Activated CD4-positive, alpha-beta memory T cell treated with anti-CD3 and anti-CD28 coated beads for 36 hours (primary cell): ENCODE measurements around the gene PLEKHA7. TPM values are rescaled to one million over a fixed set of nuclear protein-coding genes. Genes with fewer than 3 reads are reported as not detected.

Experiments used
- CTCF ChIA-PET: fragments of 350-600 bp; sonication (Branson Sonifier 250); formaldehyde crosslinking; loops from one replicate; lab custom pipeline; 2021; ENCODE audit warnings: antibody characterized with exemption, inconsistent platforms; lab: Charles Lee
- POLR2A ChIA-PET: fragments of 350-600 bp; sonication (Branson Sonifier 250); formaldehyde crosslinking; loops from one replicate; lab custom pipeline; 2021; ENCODE audit warnings: antibody characterized with exemption; lab: Charles Lee
- DNase-seq: peaks from one replicate; pipeline ENCODE4 v3.0.0-alpha.2; 2020
- H3K27ac Mint-ChIP-seq: one replicate; pipeline ENCODE4 v1.8.0; 2021; ENCODE audit warnings: mixed read lengths
- H3K27me3 Mint-ChIP-seq: one replicate; pipeline ENCODE4 v1.8.0; 2021; ENCODE audit warnings: mixed read lengths
- H3K36me3 Mint-ChIP-seq: one replicate; pipeline ENCODE4 v1.8.0; 2021; ENCODE audit warnings: mixed read lengths
- H3K4me1 Mint-ChIP-seq: one replicate; pipeline ENCODE4 v1.8.0; 2021; ENCODE audit warnings: low read depth, mixed read lengths
- H3K4me3 Mint-ChIP-seq: one replicate; pipeline ENCODE4 v1.8.0; 2021; ENCODE audit warnings: mild to moderate bottlenecking, mixed read lengths
- H3K9me3 Mint-ChIP-seq: one replicate; pipeline ENCODE4 v1.8.0; 2021; ENCODE audit warnings: mixed read lengths
- intact Hi-C: fragments of 100-400 bp; cut with micrococcal nuclease; formaldehyde crosslinking; loops from one replicate; pipeline ENCODE4 v1.15.1; 2023
- total RNA-seq, 2 experiments: library from RNA; stranded (reverse); gene quantifications; one replicate each; pipeline ENCODE4 v1.2.3, GENCODE V29; 2021

PLEKHA7 gene
- total RNA-seq, 2 experiments from 2014 or later: 5.1 to 5.3 TPM

DNA sequence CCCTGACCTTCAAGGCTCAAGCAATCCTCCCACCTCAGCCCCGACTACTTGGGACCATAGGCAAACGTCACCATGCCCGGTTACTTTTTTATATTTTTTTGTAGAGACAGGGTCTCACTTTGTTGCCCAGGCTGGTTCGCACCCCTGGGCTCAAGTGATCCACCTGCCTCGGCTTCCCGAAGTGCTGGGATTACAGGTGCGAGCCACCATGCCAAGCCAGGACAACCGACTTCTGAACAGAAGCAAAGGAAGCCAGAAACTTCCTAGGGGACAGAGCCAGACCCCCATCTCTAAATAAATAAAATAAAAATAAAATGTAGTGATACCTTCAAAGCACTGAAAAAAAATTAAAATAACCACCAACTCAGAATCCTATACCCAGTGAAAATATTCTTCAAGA is 249.3 kb downstream of the PLEKHA7 start:
- DNase-seq: no peak
- H3K9me3 Mint-ChIP-seq: no peaks in the 10 kb centered on the region
- peaks cover 3% of the 10 kb centered on the region for H3K4me1 Mint-ChIP-seq
- intact Hi-C loops: no loop called here
- H3K27me3 Mint-ChIP-seq: peaks cover under 1% of the 10 kb centered on the region
- H3K27ac Mint-ChIP-seq: no peak overlapping the region
- ChIA-PET CTCF (interaction anchor here (1.0 to 1.1 kb wide), 2 partner anchors 21 kb away, joined by 3 read pairs; no protein-coding TSS in a partner anchor), POLR2A (no interaction called here)
- no peaks in the 10 kb centered on the region for H3K36me3 Mint-ChIP-seq
- H3K4me3 Mint-ChIP-seq: no peak overlapping the region

DNA sequence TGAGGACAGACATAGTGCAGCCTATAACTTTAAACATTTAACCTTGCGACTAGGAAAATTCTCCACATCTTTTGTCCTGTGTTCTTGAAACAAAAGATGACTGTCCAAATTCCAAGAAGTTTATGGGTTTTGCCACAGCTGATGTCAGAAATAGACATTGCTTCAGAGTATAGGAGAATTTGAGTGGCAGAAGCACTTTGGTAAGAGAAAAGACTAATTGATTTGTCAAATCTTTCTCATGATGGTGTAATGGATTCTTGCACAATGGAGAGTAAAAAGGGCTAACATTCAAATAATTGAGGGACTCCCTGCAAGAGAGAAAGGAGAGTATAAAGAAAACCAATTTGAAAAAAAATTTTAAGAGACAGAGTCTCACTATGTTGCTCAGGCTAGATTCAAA is 250.5 kb downstream of the PLEKHA7 start:
- intact Hi-C loops: no loop called here
- Mint-ChIP-seq H3K27me3 (no peaks in the 10 kb centered on the region), H3K27ac (no peak overlapping the region), H3K36me3 (peaks cover 3% of the 10 kb centered on the region), H3K4me3 (no peak overlapping the region), H3K4me1 (peaks cover 13% of the 10 kb centered on the region), H3K9me3 (no peaks in the 10 kb centered on the region)
- no peak for DNase-seq
- CTCF ChIA-PET: interaction anchor here (1.0 to 1.4 kb wide), 2 partner anchors 22 kb away, joined by 3 to 6 read pairs; no protein-coding TSS in a partner anchor
- POLR2A ChIA-PET: no interaction called here

DNA sequence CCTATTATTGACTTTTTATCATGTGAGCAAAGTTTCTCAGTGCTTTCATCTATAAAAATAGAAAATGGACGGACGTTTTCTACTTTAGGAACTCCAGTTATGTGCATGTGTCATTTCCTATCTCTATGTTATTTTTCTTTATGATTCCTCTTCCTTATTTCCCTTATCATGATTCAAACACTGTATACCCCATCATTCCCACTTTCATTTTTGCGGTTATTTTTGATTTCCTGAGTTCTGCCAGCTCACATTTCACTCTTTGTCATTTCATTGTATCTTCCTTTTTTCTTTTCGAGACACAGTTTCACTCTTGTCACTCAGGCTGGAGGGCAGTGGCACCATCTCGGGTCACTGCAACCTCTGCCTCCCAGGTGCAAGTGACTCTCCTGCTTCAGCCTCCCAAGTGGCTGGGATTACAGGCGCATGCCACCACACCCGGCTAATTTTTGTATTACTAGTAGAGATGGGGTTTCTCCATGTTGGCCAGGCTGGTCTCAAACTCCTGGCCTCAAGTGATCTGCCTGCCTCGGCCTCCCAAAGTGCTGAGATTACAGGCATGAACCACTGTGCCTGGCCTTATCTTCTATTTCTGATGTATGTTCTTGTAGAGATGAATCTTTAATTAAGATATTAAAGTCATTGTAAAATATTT is 254.2 kb downstream of the PLEKHA7 start:
- intact Hi-C loops: no loop called here
- ChIA-PET CTCF (interaction anchor here (1.1 kb wide), 1 partner anchor 28 kb away, joined by 3 read pairs; no protein-coding TSS in a partner anchor), POLR2A (no interaction called here)
- peaks cover 13% of the 10 kb centered on the region for H3K4me1 Mint-ChIP-seq
- no peaks in the 10 kb centered on the region for H3K27me3 Mint-ChIP-seq
- DNase-seq: no peak
- peaks cover 22% of the 10 kb centered on the region for H3K36me3 Mint-ChIP-seq
- no peak overlapping the region for H3K4me3 Mint-ChIP-seq
- no peaks in the 10 kb centered on the region for H3K9me3 Mint-ChIP-seq
- H3K27ac Mint-ChIP-seq: peak overlapping the region; percentile 2

DNA sequence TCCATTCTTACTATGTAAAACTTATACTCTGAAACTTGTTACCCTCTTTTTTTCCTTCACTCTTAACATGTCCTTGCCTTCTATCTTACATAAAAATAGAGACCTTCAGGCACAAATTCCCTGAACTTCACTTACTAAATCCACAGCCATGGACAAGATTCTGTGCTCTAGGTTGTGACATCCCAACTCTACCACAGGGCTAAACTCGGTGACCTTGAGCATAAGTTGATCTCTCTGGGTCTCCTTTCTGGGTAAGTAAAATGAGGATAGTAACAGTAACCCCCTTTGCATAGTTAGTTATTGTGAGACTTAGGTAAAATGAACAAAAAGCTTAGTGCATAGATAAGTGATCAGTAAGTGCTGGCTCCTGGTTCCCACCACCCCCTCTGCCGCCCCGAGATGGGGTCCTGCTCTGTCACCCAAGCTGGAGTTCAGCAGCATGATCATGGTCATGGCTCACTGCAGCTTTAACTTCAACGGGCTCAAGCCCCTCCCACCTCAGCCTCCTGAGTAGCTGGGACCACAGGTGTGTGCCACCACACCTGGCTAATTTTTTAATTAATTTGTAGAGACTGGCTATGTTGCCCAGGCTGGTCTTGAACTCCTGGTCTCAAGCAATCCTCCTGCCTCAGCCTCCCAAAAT is 255.7 kb downstream of the PLEKHA7 start:
- H3K4me1 Mint-ChIP-seq: peaks cover 18% of the 10 kb centered on the region
- POLR2A ChIA-PET: no interaction called here
- H3K27ac Mint-ChIP-seq: no peak overlapping the region
- no peaks in the 10 kb centered on the region for H3K27me3 Mint-ChIP-seq
- peaks cover 29% of the 10 kb centered on the region for H3K36me3 Mint-ChIP-seq
- H3K4me3 Mint-ChIP-seq: no peak overlapping the region
- H3K9me3 Mint-ChIP-seq: no peaks in the 10 kb centered on the region
- DNase-seq: no peak
- intact Hi-C loops: no loop called here
- CTCF ChIA-PET: no interaction called here

DNA sequence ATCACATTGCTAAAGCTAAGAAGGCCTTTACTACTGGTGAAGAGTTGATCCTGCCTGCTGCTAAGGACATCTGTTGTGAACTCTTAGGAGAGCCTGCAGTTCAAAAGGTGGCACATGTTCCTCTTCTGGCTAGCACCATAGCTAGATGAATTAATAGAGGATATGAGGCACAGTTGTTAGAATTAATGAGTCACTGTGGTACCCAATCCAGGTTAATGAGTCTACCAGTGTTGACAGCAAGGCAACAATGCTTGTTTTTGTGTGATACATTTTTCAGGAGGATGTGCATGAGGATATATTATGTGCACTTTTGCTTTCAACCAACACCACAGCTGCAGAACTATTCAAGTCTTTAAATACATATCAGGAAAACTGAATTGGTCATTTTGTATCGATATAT is 263.8 kb downstream of the PLEKHA7 start:
- Mint-ChIP-seq H3K27ac (peak overlapping the region; percentile 80), H3K4me1 (peaks cover 34% of the 10 kb centered on the region)
- intact Hi-C loops: no loop called here

DNA sequence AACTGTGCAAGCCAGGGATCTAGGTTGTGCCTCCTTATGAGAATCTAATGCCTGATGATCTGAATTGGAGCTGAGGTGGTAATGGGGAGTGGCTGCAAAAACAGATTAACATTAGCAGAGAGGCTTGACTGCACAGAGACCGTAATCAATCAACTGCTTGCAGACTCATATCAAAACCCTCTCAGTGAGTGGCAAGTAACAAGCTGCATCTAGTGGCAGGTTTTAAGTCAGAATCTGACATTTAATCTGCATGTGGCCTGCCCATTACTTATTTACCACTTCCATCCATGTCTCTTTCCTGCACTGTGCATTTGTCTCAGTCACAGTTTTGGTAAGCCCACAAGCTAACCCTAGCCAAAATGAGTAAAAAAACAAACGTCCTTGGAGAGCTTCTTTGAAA is 264.5 kb downstream of the PLEKHA7 start:
- peaks cover 38% of the 10 kb centered on the region for H3K4me1 Mint-ChIP-seq
- peak; percentile 29 for DNase-seq
- H3K4me3 Mint-ChIP-seq: no peak overlapping the region
- intact Hi-C loops: loop anchor here (1.0 kb wide), 2 partner anchors 11 to 153 kb away; partner anchors contain the start of gene C11orf58
- no peaks in the 10 kb centered on the region for H3K9me3 Mint-ChIP-seq
- ChIA-PET POLR2A (interaction anchor here (1.4 to 2.8 kb wide), 4 partner anchors 8 to 171 kb away, joined by 3 to 28 read pairs (median 4); partner anchors contain the start of gene C11orf58), CTCF (interaction anchor here (1.1 to 1.5 kb wide), 4 partner anchors 10 to 70 kb away, joined by 3 to 4 read pairs (median 3); no protein-coding TSS in a partner anchor)
- H3K27ac Mint-ChIP-seq: peak overlapping the region; percentile 80
- peaks cover 53% of the 10 kb centered on the region for H3K36me3 Mint-ChIP-seq
- no peaks in the 10 kb centered on the region for H3K27me3 Mint-ChIP-seq

More for the DNA sequence above, 263.8 kb downstream of the PLEKHA7 start:
- POLR2A ChIA-PET: interaction anchor here (1.2 to 2.8 kb wide), 4 partner anchors 12 to 328 kb away, joined by 3 to 28 read pairs (median 4); partner anchors contain the start of gene C11orf58
- CTCF ChIA-PET: interaction anchor here (1.4 to 1.5 kb wide), 2 partner anchors 11 to 37 kb away, joined by 3 to 4 read pairs; no protein-coding TSS in a partner anchor
- H3K27me3 Mint-ChIP-seq: no peaks in the 10 kb centered on the region
- no peaks in the 10 kb centered on the region for H3K9me3 Mint-ChIP-seq
- no peak for DNase-seq
- peaks cover 52% of the 10 kb centered on the region for H3K36me3 Mint-ChIP-seq
- H3K4me3 Mint-ChIP-seq: no peak overlapping the region

DNA sequence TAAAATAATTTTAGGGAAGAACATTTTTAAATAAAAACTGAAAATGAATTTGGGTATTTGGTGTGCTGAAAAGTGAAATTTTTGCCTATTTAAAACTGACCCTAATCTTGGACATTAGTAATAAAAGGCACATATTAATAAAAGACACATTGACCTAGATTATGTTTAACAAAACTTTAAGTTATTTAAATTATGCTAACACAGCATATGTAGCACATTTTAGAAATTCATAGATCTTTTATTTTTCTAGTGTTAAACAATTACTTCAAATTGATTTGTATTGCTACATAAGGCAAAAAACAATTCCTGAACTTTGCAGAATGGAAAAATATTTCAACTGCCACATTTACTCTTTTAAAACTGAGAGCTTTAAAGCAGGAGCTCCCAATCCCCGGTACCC is 265.1 kb downstream of the PLEKHA7 start:
- ChIA-PET CTCF (interaction anchor here (1.1 to 1.4 kb wide), 3 partner anchors 37 to 71 kb away, joined by 3 read pairs; no protein-coding TSS in a partner anchor), POLR2A (interaction anchor here (1.4 to 2.8 kb wide), 3 partner anchors 8 to 153 kb away, joined by 4 to 28 read pairs (median 5); partner anchors contain the start of gene C11orf58)
- no peaks in the 10 kb centered on the region for H3K9me3 Mint-ChIP-seq
- H3K4me1 Mint-ChIP-seq: peaks cover 41% of the 10 kb centered on the region
- no peak for DNase-seq
- H3K36me3 Mint-ChIP-seq: peaks cover 53% of the 10 kb centered on the region
- intact Hi-C loops: loop anchor here (1.0 kb wide), 2 partner anchors 11 to 153 kb away; partner anchors contain the start of gene C11orf58
- H3K27me3 Mint-ChIP-seq: no peaks in the 10 kb centered on the region
- H3K4me3 Mint-ChIP-seq: no peak overlapping the region
- H3K27ac Mint-ChIP-seq: peak overlapping the region; percentile 80

DNA sequence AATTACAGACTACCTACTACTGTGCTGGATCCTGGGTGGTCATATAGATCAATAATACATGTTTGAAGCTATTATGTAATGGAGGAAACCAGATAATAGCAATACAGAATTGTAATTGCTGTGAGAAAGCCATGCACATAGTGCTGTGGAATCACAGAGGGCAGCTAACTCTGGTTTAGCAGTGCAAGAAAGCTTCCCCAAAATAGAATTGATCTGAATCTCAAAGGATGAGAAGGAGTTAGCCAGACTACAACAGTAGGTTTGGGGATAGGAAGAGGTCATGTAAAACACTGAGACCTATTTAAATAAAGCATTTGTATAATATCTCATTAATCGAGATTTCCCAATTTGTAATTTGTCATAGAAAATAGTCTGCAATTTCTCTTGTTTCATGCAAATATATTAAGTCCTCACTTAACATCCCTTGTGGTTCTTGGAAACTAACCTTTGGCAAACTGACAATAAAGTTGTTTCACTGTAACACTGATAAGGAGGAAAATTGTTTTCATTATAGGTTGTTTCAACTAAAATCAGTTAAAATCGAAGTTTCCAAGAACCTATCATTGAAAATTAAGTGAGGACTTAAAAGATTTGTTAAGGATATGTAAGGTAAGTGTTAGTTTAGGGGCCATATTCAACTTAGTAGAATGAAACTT is 268.1 kb downstream of the PLEKHA7 start:
- no peak for DNase-seq
- intact Hi-C loops: no loop called here
- Mint-ChIP-seq H3K4me3 (no peak overlapping the region), H3K4me1 (peaks cover 62% of the 10 kb centered on the region), H3K27me3 (no peaks in the 10 kb centered on the region), H3K9me3 (no peaks in the 10 kb centered on the region), H3K27ac (peak overlapping the region; percentile 45), H3K36me3 (peaks cover 47% of the 10 kb centered on the region)
- ChIA-PET CTCF (no interaction called here), POLR2A (interaction anchor here (1.3 kb wide), 1 partner anchor 8 kb away, joined by 3 read pairs; the partner anchor contains the start of gene C11orf58)

DNA sequence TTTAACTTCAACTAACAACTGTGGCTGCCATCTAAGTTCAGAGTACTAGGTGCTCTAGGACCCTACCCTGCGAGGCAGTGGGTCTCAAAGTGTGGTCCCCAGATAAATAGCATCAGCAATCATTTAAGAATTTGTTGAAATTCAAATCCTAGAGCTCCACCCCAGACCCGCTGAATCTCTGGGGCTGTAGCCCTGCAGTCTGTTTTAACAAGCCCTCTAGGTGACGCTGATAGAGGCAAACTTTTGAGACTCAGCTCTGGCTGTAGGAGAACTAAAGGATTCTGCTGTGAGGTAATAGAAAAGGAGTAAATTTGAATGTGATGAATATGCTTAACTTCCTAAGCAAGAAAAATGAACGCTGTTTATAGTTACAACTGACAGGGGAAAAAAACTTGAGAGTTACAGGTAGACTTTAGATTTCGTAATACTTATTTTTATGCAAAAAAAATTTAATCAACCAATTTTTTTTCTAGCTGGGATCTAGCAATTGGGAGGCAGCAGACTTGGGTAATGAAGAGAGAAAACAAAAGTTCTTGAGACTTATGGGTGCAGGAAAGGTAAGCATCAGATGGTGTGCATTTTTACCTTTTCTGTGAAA is 270.0 kb downstream of the PLEKHA7 start:
- H3K4me3 Mint-ChIP-seq: no peak overlapping the region
- H3K4me1 Mint-ChIP-seq: peaks cover 46% of the 10 kb centered on the region
- intact Hi-C loops: no loop called here
- DNase-seq: no peak
- H3K9me3 Mint-ChIP-seq: no peaks in the 10 kb centered on the region
- H3K36me3 Mint-ChIP-seq: peaks cover 33% of the 10 kb centered on the region
- ChIA-PET CTCF (no interaction called here), POLR2A (no interaction called here)
- H3K27me3 Mint-ChIP-seq: no peaks in the 10 kb centered on the region
- H3K27ac Mint-ChIP-seq: no peak overlapping the region

DNA sequence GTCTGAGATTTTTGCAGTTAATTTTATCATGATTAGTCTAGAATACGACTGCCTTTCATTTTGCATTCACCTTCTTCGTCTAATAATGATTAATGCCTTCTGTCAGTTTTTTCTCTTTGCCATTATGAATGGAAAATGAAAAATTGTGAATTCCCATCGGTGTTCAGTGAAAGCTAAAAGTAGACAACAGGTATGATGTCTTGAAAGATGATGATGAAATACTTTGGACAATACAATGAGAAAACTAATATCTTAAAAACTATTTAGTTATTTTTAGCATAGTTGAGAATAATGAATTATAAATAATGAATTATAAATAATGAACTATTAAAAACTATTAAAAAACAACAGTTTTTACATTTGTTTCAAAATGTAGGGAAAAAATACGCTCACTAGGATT is 270.7 kb downstream of the PLEKHA7 start:
- peak overlapping the region; percentile 7 for H3K27ac Mint-ChIP-seq
- no peaks in the 10 kb centered on the region for H3K27me3 Mint-ChIP-seq
- ChIA-PET CTCF (no interaction called here), POLR2A (no interaction called here)
- H3K4me1 Mint-ChIP-seq: peaks cover 43% of the 10 kb centered on the region
- H3K4me3 Mint-ChIP-seq: no peak overlapping the region
- H3K9me3 Mint-ChIP-seq: no peaks in the 10 kb centered on the region
- intact Hi-C loops: no loop called here
- no peak for DNase-seq
- peaks cover 31% of the 10 kb centered on the region for H3K36me3 Mint-ChIP-seq

DNA sequence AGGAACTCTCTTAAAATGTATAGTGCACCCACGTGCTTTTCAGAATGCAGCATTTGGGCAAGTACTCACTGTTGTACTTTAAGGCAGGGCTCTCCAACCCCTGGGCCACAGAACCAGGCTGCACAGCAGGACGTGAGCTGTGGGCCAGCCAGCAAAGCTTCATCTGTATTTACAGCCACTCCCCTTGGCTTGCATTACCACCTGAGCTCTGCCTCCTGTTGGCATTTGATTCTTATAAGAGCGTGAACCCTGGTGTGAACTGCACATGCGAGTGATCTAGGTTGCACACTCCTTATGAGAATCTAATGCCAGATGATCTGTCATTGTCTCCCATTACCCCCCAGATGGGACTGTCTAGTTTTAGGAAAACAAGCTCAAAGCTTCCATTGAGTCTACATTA is 272.7 kb downstream of the PLEKHA7 start:
- peaks cover 46% of the 10 kb centered on the region for H3K4me1 Mint-ChIP-seq
- ChIA-PET POLR2A (interaction anchor here (1.3 kb wide), 1 partner anchor 8 kb away, joined by 4 read pairs; no protein-coding TSS in a partner anchor), CTCF (interaction anchor here (0.6 to 1.3 kb wide), 2 partner anchors 45 kb away, joined by 3 to 5 read pairs; no protein-coding TSS in a partner anchor)
- H3K36me3 Mint-ChIP-seq: peaks cover 27% of the 10 kb centered on the region
- intact Hi-C loops: no loop called here
- H3K9me3 Mint-ChIP-seq: no peaks in the 10 kb centered on the region
- no peak for DNase-seq
- H3K4me3 Mint-ChIP-seq: peak overlapping the region; percentile 6
- H3K27ac Mint-ChIP-seq: peak overlapping the region; percentile 13
- no peaks in the 10 kb centered on the region for H3K27me3 Mint-ChIP-seq
